ENCODE measurements around the gene C12orf54. TPM values are rescaled to one million over a fixed set of nuclear protein-coding genes. Genes with fewer than 3 reads are reported as not detected.
A peak's percentile ranks its signal among the peaks of the same experiment; 100 is the strongest.
"Not testable (repeated sequence)": the region's sequence is repeated elsewhere in the genome, so short reads cannot be mapped to it uniquely, and the experiment has no call there.

Gene C12orf54
- total RNA-seq, 1 donor from 2014 or later = not detected

GRCh38 chr12:48472259-48472658, 10.0 kb upstream of the C12orf54 start, which contains the start of gene ANP32D:
TSS of gene ANP32D (plus strand) at chr12:48472559. CDS start at chr12:48472665, 106 bp downstream.
- H3K27me3 ChIP-seq = no peaks in the 10 kb centered on the region
- H3K36me3 ChIP-seq = no peaks in the 10 kb centered on the region
- TF ChIP-seq POLR2AphosphoS5 (IDR thresholded peaks at IDR 0.05; ENCODE audit: insufficient read depth in 1 of 2, low read depth in 1 of 2) (no peak), POLR2A (IDR thresholded peaks at IDR 0.05) (no peak), CTCF (IDR thresholded peaks at IDR 0.05) (no peak)
- H3K4me1 ChIP-seq = no peaks in the 10 kb centered on the region
- DNase-seq (ENCODE audit: extremely low spot score in 2 of 2) = no peak
- H3K4me3 ChIP-seq = no peak within 1 kb of the TSS
- intact Hi-C loops (cut with DNase I) = no loop called here
- no peak within 1 kb of the TSS for H3K27ac ChIP-seq
- H3K9me3 ChIP-seq = no peaks in the 10 kb centered on the region

- no peaks in the 10 kb centered on the region for H3K27me3 ChIP-seq
- no peak for DNase-seq (ENCODE audit: extremely low spot score in 2 of 2)
- H3K9me3 ChIP-seq = no peaks in the 10 kb centered on the region
- intact Hi-C loops (cut with DNase I) = no loop called here
- no peak overlapping the region for H3K27ac ChIP-seq
- TF ChIP-seq POLR2AphosphoS5 (IDR thresholded peaks at IDR 0.05; ENCODE audit: insufficient read depth in 1 of 2, low read depth in 1 of 2) (no peak), POLR2A (IDR thresholded peaks at IDR 0.05) (no peak), CTCF (IDR thresholded peaks at IDR 0.05) (no peak)
- H3K36me3 ChIP-seq = no peaks in the 10 kb centered on the region
- no peak overlapping the region for H3K4me3 ChIP-seq
- no peaks in the 10 kb centered on the region for H3K4me1 ChIP-seq
These were observed 9.2 kb upstream of the C12orf54 start for GRCh38 chr12:48473061-48473460.

- H3K9me3 ChIP-seq; intact Hi-C loops (cut with DNase I); DNase-seq (ENCODE audit: extremely low spot score in 2 of 2); H3K4me3 ChIP-seq; H3K27ac ChIP-seq; H3K27me3 ChIP-seq; H3K4me1 ChIP-seq; H3K36me3 ChIP-seq: not testable (repeated sequence)
These were observed 7.8 kb upstream of the C12orf54 start for GRCh38 chr12:48474497-48474896.

GRCh38 chr12:48482930-48483329, 632 bp downstream of the C12orf54 start:
- Histone ChIP-seq H3K9me3 (no peaks in the 10 kb centered on the region), H3K4me3 (no peak overlapping the region), H3K36me3 (no peaks in the 10 kb centered on the region), H3K27me3 (no peaks in the 10 kb centered on the region), H3K27ac (no peak overlapping the region), H3K4me1 (no peaks in the 10 kb centered on the region)
- no peak for TF ChIP-seq POLR2AphosphoS5 (IDR thresholded peaks at IDR 0.05; ENCODE audit: insufficient read depth in 1 of 2, low read depth in 1 of 2)
- TF ChIP-seq POLR2A (IDR thresholded peaks at IDR 0.05) = no peak
- TF ChIP-seq CTCF (IDR thresholded peaks at IDR 0.05) = no peak
- intact Hi-C loops (cut with DNase I) = no loop called here
- DNase-seq (ENCODE audit: extremely low spot score in 2 of 2) = no peak

GRCh38 chr12:48486261-48486660, 4.0 kb downstream of the C12orf54 start:
- intact Hi-C loops (cut with DNase I) = no loop called here
- TF ChIP-seq POLR2A (IDR thresholded peaks at IDR 0.05) (no peak), POLR2AphosphoS5 (IDR thresholded peaks at IDR 0.05; ENCODE audit: insufficient read depth in 1 of 2, low read depth in 1 of 2) (peak in 1 of 2 donors; percentile 23)
- H3K9me3 ChIP-seq = no peaks in the 10 kb centered on the region
- no peaks in the 10 kb centered on the region for H3K36me3 ChIP-seq
- peaks cover 6% of the 10 kb centered on the region for H3K4me1 ChIP-seq
- no peak for DNase-seq (ENCODE audit: extremely low spot score in 2 of 2)
- H3K4me3 ChIP-seq = no peak overlapping the region
- no peak overlapping the region for H3K27ac ChIP-seq
- H3K27me3 ChIP-seq = no peaks in the 10 kb centered on the region

- Histone ChIP-seq H3K36me3 (no peaks in the 10 kb centered on the region), H3K27me3 (no peaks in the 10 kb centered on the region), H3K9me3 (no peaks in the 10 kb centered on the region), H3K4me3 (no peak overlapping the region), H3K27ac (no peak overlapping the region), H3K4me1 (peaks cover 6% of the 10 kb centered on the region)
- TF ChIP-seq POLR2A (IDR thresholded peaks at IDR 0.05) (no peak), CTCF (IDR thresholded peaks at IDR 0.05) (no peak), POLR2AphosphoS5 (IDR thresholded peaks at IDR 0.05; ENCODE audit: insufficient read depth in 1 of 2, low read depth in 1 of 2) (no peak)
- DNase-seq (ENCODE audit: extremely low spot score in 2 of 2) = no peak
- intact Hi-C loops (cut with DNase I) = no loop called here
These were observed 4.4 kb downstream of the C12orf54 start for GRCh38 chr12:48486679-48487078.

All from vagina (tissue), 2 donors.